Measurements from ENCODE around the gene HOXB2. TPM values are rescaled to one million over a fixed set of nuclear protein-coding genes. Genes with fewer than 3 reads are reported as not detected.

Gene HOXB2
- total RNA-seq, 1 experiment from 2014 or later: 3.7 TPM

- no peak for TF ChIP-seq ESRRA (CRISPR knock-in tag; IDR thresholded peaks at IDR 0.05; ENCODE audit: borderline replicate concordance)
- no peak for TF ChIP-seq ZNF512 (CRISPR knock-in tag; IDR thresholded peaks at IDR 0.05; ENCODE audit: borderline replicate concordance)
- TF ChIP-seq ZNF671 (CRISPR knock-in tag; IDR thresholded peaks at IDR 0.05): no peak
- TF ChIP-seq NR3C1 (CRISPR knock-in tag; conservative IDR thresholded peaks at IDR 0.05; ENCODE audit: low read depth): no peak
- TF ChIP-seq NR1H2 (CRISPR knock-in tag; IDR thresholded peaks at IDR 0.05): no peak
- no peak for TF ChIP-seq FOXP1 (CRISPR knock-in tag; IDR thresholded peaks at IDR 0.05; ENCODE audit: borderline replicate concordance)
- TF ChIP-seq PRRX2 (CRISPR knock-in tag; IDR thresholded peaks at IDR 0.05): no peak
- no peak for TF ChIP-seq IRF1 (CRISPR knock-in tag; IDR thresholded peaks at IDR 0.05)
- no peak for TF ChIP-seq ZNF121 (CRISPR knock-in tag; IDR thresholded peaks at IDR 0.05)
- no peak for TF ChIP-seq HMGXB4 (CRISPR knock-in tag; IDR thresholded peaks at IDR 0.05)
Measured at GRCh38 chr17:48558831-48559121, 13.9 kb upstream of the HOXB2 start (continued).

GRCh38 chr17:48558057-48558830, 13.3 kb upstream of the HOXB2 start:
- Mint-ChIP-seq H3K27ac (no peak overlapping the region), H3K36me3 (no peaks in the 10 kb centered on the region), H3K9me3 (no peaks in the 10 kb centered on the region), H3K4me1 (peaks cover 32% of the 10 kb centered on the region), H3K27me3 (ENCODE audit: low read depth) (peaks cover 100% of the 10 kb centered on the region; the same call in 1 of the 2 replicates), H3K4me3 (no peak overlapping the region)
- POLR2A ChIA-PET: interaction anchor here (0.9 kb wide), 1 partner anchor 57 kb away, joined by 3 read pairs; no protein-coding TSS in a partner anchor
- ATAC-seq: no peak
- DNase-seq (ENCODE audit: low spot score): no peak
- CTCF ChIA-PET: no interaction called here
- TF ChIP-seq ZNF232 (CRISPR knock-in tag; IDR thresholded peaks at IDR 0.05) (no peak), TEAD4 (CRISPR knock-in tag; IDR thresholded peaks at IDR 0.05) (no peak)

- H3K4me3 Mint-ChIP-seq: no peak overlapping the region
- no peak for TF ChIP-seq ZNF532 (CRISPR knock-in tag; IDR thresholded peaks at IDR 0.05; ENCODE audit: borderline replicate concordance)
- CTCF ChIA-PET: interaction anchor here (0.6 to 1.2 kb wide), 4 partner anchors 32 to 294 kb away, joined by 3 to 4 read pairs (median 4); no protein-coding TSS in a partner anchor
- no peak overlapping the region for H3K27ac Mint-ChIP-seq
- H3K4me1 Mint-ChIP-seq: peaks cover 36% of the 10 kb centered on the region
- POLR2A ChIA-PET: interaction anchor here (0.6 kb wide), 1 partner anchor 120 kb away, joined by 3 read pairs; no protein-coding TSS in a partner anchor
- no peaks in the 10 kb centered on the region for H3K36me3 Mint-ChIP-seq
- DNase-seq (ENCODE audit: low spot score) (no peak), ATAC-seq (no peak)
- H3K9me3 Mint-ChIP-seq: no peaks in the 10 kb centered on the region
- H3K27me3 Mint-ChIP-seq (ENCODE audit: low read depth): peaks cover 100% of the 10 kb centered on the region; the same call in 1 of the 2 replicates
Measured at GRCh38 chr17:48556576-48557401, 11.9 kb upstream of the HOXB2 start.

Data from WTC11 (cell line).